A549 (cell line): ENCODE measurements around the gene PUM1. TPM values are rescaled to one million over a fixed set of nuclear protein-coding genes. Genes with fewer than 3 reads are reported as not detected.

Source experiments
- ATAC-seq, 2 experiments: fragments of 200-7000 bp in 1 of 2; fragments of >200 bp in 1 of 2; cut with Nextera tagmentation in 1 of 2; cut with Tn5 transposase in 1 of 2; 3 replicates each; pipeline versions ENCODE4 v1.8.0 to v1.9.1; 2018 to 2020; ENCODE audit warnings: mild to moderate bottlenecking in 1 of 2, moderate library complexity in 1 of 2
- CTCF ChIA-PET: fragments of 300-600 bp; sonication (Branson Sonifier 250); formaldehyde crosslinking; extraction: SDS; loops from one replicate; lab custom pipeline; 2021; ENCODE audit warnings: antibody characterized with exemption, inconsistent platforms; lab: Yijun Ruan, JAX
- POLR2A ChIA-PET: fragments of 350-600 bp; formaldehyde crosslinking; extraction: SDS; loops from one replicate; lab custom pipeline; 2021; ENCODE audit warnings: antibody characterized with exemption, inconsistent platforms; lab: Yijun Ruan, JAX
- DNase-seq, 2 experiments: peaks; one replicate each; pipeline versions ENCODE4 v3.0.0 to v3.0.0-alpha.2; 2011 to 2016; ENCODE audit warnings: low read depth in 1 of 2, low spot score in 1 of 2
- FAIRE-seq: peaks from 2 replicates; lab custom pipeline; 2011; peaks lifted over from hg19 to GRCh38; lab: Jason Lieb, UNC
- H3K27ac ChIP-seq, 2 experiments: fragments of >200 bp; sonication (Bioruptor Twin); formaldehyde crosslinking; 3 replicates each; pipeline ENCODE4 v1.5.1; 2016 to 2017
- H3K4me1 ChIP-seq: fragments of >200 bp; sonication (Bioruptor Twin); formaldehyde crosslinking; 3 replicates; pipeline ENCODE4 v1.6.1; 2016
- H3K4me2 ChIP-seq: fragments of >200 bp; sonication (Bioruptor Twin); formaldehyde crosslinking; 3 replicates; pipeline ENCODE4 v1.6.1; 2016
- H3K4me3 ChIP-seq: fragments of >200 bp; sonication (Bioruptor Twin); formaldehyde crosslinking; 3 replicates; pipeline ENCODE4 v1.5.1; 2016
- H3K9me3 ChIP-seq: fragments of >200 bp; sonication (Bioruptor Twin); formaldehyde crosslinking; 3 replicates; pipeline ENCODE4 v1.6.1; 2016
- CBX8 ChIP-seq: fragments of 200-600 bp; sonication (generic); IDR thresholded peaks from 2 replicates; pipeline ENCODE4 v1.6.1; 2016
- CHD2 ChIP-seq: fragments of 150-350 bp; IDR thresholded peaks from 2 replicates; pipeline ENCODE4 v1.6.1; 2014; ENCODE audit warnings: low read length; ENCODE audit not compliant: partially characterized antibody
- EP300 ChIP-seq, 2 experiments: fragments of >200 bp; sonication (Bioruptor Twin); formaldehyde crosslinking; IDR thresholded peaks; 2 replicates in 1 of 2; 3 replicates in 1 of 2; pipeline ENCODE4 v1.6.1; 2016 to 2017
- GATA3 ChIP-seq: IDR thresholded peaks from 2 replicates; pipeline ENCODE4 v1.6.1; 2012; ENCODE audit warnings: borderline replicate concordance
- HDAC2 ChIP-seq: fragments of 200-600 bp; sonication (generic); IDR thresholded peaks from 2 replicates; pipeline ENCODE4 v1.6.1; 2016
- JUN ChIP-seq, 2 experiments: fragments of >200 bp; sonication (Bioruptor Twin); formaldehyde crosslinking; IDR thresholded peaks; 2 replicates in 1 of 2; 3 replicates in 1 of 2; pipeline ENCODE4 v1.6.1; 2016 to 2017
- JUNB ChIP-seq: fragments of >200 bp; sonication (Bioruptor Twin); formaldehyde crosslinking; IDR thresholded peaks from 2 replicates; pipeline ENCODE4 v1.6.1; 2016
- KDM1A ChIP-seq: fragments of 200-600 bp; sonication (generic); IDR thresholded peaks from 2 replicates; pipeline ENCODE4 v1.6.1; 2016; ENCODE audit warnings: low read depth, mild to moderate bottlenecking
- KDM5A ChIP-seq: fragments of 200-600 bp; sonication (generic); IDR thresholded peaks from 2 replicates; pipeline ENCODE4 v1.6.1; 2016; ENCODE audit warnings: antibody characterized with exemption, mild to moderate bottlenecking
- MAFK ChIP-seq: fragments of 450-650 bp; IDR thresholded peaks from 2 replicates; pipeline ENCODE4 v1.6.1; 2014; ENCODE audit not compliant: partially characterized antibody
- MAZ ChIP-seq: fragments of 150-350 bp; IDR thresholded peaks from 2 replicates; pipeline ENCODE4 v1.6.1; 2014; ENCODE audit warnings: antibody characterized with exemption, low read depth, low read length, borderline replicate concordance
- POLR2A ChIP-seq: IDR thresholded peaks from 2 replicates; pipeline ENCODE4 v1.6.1; 2012; ENCODE audit warnings: mild to moderate bottlenecking, low read length
- RARB ChIP-seq: fragments of 250-450 bp; sonication (Bioruptor Pico); IDR thresholded peaks from 2 replicates; pipeline ENCODE4 v1.8.0; 2021; ENCODE audit warnings: mild to moderate bottlenecking, moderate library complexity
- RNF2 ChIP-seq: fragments of 200-600 bp; sonication (generic); IDR thresholded peaks from 2 replicates; pipeline ENCODE4 v1.6.1; 2016; ENCODE audit warnings: low read depth, mild to moderate bottlenecking, antibody characterized with exemption, moderate library complexity, borderline replicate concordance
- ZFP36 ChIP-seq: fragments of 450-650 bp; IDR thresholded peaks from 2 replicates; pipeline ENCODE4 v1.6.1; 2014; ENCODE audit warnings: borderline replicate concordance; ENCODE audit not compliant: partially characterized antibody
- ZNF302 ChIP-seq: fragments of 250-450 bp; sonication (Bioruptor Pico); IDR thresholded peaks from 2 replicates; pipeline ENCODE4 v1.9.0; 2021; ENCODE audit warnings: inconsistent platforms, mild to moderate bottlenecking, moderate library complexity
- WGBS: methylation state at CpG from one replicate; pipeline ENCODE4 v1.1.6; 2017; ENCODE audit errors: missing lambda C conversion rate; 5-methylcytosine and 5-hydroxymethylcytosine counted together
- polyA plus RNA-seq, 4 experiments: library from polyadenylated mRNA; depleted of rRNA in 3 of 4; stranded (reverse); fragments of >200 nt; fragmentation: RNase III in 1 of 4; extraction: RNeasy Plus Mini Kit Qiagen cat#74134 plus additional on column Dnase treatment in 1 of 4; gene quantifications; 2 replicates in 3 of 4; 3 replicates in 1 of 4; pipeline ENCODE4 v1.2.3, GENCODE V29; 2011 to 2017
- TF ChIP-seq, protein P1 (sequence below): fragments of >200 bp; sonication (Bioruptor Twin); formaldehyde crosslinking; IDR thresholded peaks from 3 replicates; pipeline ENCODE4 v1.5.1; 2016
- TF ChIP-seq, protein P2 (sequence below): IDR thresholded peaks from 2 replicates; pipeline ENCODE4 v1.6.1; 2012
- TF ChIP-seq, protein P3 (sequence below): fragments of 200-600 bp; sonication (generic); IDR thresholded peaks from 2 replicates; pipeline ENCODE4 v1.6.1; 2016; ENCODE audit warnings: antibody characterized with exemption, mild to moderate bottlenecking, moderate library complexity
- TF ChIP-seq, protein P4 (sequence below): IDR thresholded peaks from 2 replicates; pipeline ENCODE4 v1.6.1; 2012; ENCODE audit warnings: low read depth, borderline replicate concordance
- TF ChIP-seq, protein P5 (sequence below): IDR thresholded peaks from 2 replicates; pipeline ENCODE4 v1.6.1; 2012

Gene PUM1
- polyA plus RNA-seq, 2 of the 4 experiments (the other 2 are of a cell fraction) = 30.2 to 55.3 TPM

DNA sequence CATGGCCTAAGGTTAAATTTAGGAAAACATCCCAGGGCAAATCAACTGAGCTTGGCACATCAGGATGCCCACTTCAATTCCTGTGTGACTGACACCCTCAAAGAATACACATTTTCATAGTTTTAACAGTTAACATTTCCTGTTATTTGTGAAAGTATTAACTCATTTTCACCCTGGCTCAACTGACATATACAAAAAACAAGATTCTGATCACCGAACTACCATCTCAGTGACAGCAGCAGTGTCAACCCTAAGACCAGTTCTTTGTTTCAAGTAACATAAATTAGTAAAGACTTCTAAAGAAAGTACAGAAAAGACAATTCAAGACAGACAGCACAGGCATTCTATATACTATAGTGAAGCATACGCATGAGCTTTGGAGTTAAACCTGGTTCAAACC is 88.0 kb downstream of the PUM1 start:
- CTCF ChIA-PET = interaction anchor here (1.8 kb wide), 1 partner anchor 176 kb away, joined by 5 read pairs; no protein-coding TSS in a partner anchor
- H3K4me1 ChIP-seq = peaks cover 38% of the 10 kb centered on the region
- TF ChIP-seq RARB (CRISPR knock-in tag) (no peak), JUNB (no peak), KDM5A (no peak), MAFK (no peak)
- no peak overlapping the region for H3K27ac ChIP-seq
- no peak overlapping the region for H3K4me3 ChIP-seq
- DNase-seq (no peak), ATAC-seq (no peak), FAIRE-seq (no peak)
- POLR2A ChIA-PET = no interaction called here
- H3K9me3 ChIP-seq = no peaks in the 10 kb centered on the region
- 93% methylated on average over 2 of the region's 2 CpGs for WGBS
- H3K4me2 ChIP-seq = peak overlapping the region; percentile 24; the same call in 1 of the 3 replicates

DNA sequence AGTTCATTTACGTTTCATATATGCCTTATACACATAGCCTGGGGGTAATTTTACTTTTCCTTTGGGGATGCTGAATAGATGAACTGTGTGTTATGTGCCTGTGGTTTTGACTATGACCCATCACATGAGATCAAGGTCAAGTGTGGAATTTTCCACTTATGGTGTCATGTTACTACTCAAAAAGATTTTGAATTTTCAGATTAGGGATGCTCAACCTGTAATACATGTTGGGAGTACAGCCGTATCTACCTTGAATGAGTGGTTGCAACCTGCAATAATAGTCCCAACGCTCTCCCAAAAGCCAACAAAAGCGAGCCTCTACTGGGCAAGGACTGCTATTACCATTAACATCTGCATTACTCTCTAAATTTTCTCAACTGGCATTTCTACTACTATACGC is 88.4 kb downstream of the PUM1 start:
- no peaks in the 10 kb centered on the region for H3K9me3 ChIP-seq
- ATAC-seq (peak; percentile 50 to 72; a peak in 4 of 6 replicates), FAIRE-seq (no peak), DNase-seq (peak; percentile 4 to 9)
- no peak overlapping the region for H3K27ac ChIP-seq
- ChIA-PET POLR2A (no interaction called here), CTCF (no interaction called here)
- no peak for TF ChIP-seq KDM1A
- TF ChIP-seq ZFP36 = no peak
- no peak for TF ChIP-seq HDAC2
- no peak for TF ChIP-seq ZNF302 (CRISPR knock-in tag)
- no peak for TF ChIP-seq CHD2
- TF ChIP-seq EP300 (IDR thresholded peaks at IDR 0.05) = no peak
- TF ChIP-seq, protein P1, sequence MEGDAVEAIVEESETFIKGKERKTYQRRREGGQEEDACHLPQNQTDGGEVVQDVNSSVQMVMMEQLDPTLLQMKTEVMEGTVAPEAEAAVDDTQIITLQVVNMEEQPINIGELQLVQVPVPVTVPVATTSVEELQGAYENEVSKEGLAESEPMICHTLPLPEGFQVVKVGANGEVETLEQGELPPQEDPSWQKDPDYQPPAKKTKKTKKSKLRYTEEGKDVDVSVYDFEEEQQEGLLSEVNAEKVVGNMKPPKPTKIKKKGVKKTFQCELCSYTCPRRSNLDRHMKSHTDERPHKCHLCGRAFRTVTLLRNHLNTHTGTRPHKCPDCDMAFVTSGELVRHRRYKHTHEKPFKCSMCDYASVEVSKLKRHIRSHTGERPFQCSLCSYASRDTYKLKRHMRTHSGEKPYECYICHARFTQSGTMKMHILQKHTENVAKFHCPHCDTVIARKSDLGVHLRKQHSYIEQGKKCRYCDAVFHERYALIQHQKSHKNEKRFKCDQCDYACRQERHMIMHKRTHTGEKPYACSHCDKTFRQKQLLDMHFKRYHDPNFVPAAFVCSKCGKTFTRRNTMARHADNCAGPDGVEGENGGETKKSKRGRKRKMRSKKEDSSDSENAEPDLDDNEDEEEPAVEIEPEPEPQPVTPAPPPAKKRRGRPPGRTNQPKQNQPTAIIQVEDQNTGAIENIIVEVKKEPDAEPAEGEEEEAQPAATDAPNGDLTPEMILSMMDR = no peak
- TF ChIP-seq RNF2 = no peak
- no peak for TF ChIP-seq POLR2A
- TF ChIP-seq, protein P2, sequence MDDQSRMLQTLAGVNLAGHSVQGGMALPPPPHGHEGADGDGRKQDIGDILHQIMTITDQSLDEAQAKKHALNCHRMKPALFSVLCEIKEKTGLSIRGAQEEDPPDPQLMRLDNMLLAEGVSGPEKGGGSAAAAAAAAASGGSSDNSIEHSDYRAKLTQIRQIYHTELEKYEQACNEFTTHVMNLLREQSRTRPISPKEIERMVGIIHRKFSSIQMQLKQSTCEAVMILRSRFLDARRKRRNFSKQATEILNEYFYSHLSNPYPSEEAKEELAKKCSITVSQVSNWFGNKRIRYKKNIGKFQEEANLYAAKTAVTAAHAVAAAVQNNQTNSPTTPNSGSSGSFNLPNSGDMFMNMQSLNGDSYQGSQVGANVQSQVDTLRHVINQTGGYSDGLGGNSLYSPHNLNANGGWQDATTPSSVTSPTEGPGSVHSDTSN = no peak
- TF ChIP-seq, protein P3, sequence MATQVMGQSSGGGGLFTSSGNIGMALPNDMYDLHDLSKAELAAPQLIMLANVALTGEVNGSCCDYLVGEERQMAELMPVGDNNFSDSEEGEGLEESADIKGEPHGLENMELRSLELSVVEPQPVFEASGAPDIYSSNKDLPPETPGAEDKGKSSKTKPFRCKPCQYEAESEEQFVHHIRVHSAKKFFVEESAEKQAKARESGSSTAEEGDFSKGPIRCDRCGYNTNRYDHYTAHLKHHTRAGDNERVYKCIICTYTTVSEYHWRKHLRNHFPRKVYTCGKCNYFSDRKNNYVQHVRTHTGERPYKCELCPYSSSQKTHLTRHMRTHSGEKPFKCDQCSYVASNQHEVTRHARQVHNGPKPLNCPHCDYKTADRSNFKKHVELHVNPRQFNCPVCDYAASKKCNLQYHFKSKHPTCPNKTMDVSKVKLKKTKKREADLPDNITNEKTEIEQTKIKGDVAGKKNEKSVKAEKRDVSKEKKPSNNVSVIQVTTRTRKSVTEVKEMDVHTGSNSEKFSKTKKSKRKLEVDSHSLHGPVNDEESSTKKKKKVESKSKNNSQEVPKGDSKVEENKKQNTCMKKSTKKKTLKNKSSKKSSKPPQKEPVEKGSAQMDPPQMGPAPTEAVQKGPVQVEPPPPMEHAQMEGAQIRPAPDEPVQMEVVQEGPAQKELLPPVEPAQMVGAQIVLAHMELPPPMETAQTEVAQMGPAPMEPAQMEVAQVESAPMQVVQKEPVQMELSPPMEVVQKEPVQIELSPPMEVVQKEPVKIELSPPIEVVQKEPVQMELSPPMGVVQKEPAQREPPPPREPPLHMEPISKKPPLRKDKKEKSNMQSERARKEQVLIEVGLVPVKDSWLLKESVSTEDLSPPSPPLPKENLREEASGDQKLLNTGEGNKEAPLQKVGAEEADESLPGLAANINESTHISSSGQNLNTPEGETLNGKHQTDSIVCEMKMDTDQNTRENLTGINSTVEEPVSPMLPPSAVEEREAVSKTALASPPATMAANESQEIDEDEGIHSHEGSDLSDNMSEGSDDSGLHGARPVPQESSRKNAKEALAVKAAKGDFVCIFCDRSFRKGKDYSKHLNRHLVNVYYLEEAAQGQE = no peak
- TF ChIP-seq, protein P4, sequence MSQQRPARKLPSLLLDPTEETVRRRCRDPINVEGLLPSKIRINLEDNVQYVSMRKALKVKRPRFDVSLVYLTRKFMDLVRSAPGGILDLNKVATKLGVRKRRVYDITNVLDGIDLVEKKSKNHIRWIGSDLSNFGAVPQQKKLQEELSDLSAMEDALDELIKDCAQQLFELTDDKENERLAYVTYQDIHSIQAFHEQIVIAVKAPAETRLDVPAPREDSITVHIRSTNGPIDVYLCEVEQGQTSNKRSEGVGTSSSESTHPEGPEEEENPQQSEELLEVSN = no peak
- TF ChIP-seq GATA3 = no peak
- TF ChIP-seq CBX8 = no peak
- TF ChIP-seq, protein P5, sequence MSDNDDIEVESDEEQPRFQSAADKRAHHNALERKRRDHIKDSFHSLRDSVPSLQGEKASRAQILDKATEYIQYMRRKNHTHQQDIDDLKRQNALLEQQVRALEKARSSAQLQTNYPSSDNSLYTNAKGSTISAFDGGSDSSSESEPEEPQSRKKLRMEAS = no peak
- TF ChIP-seq MAZ = no peak
- TF ChIP-seq JUN (IDR thresholded peaks at IDR 0.05) = no peak
- WGBS = 75% methylated on average over 5 of the region's 5 CpGs
- H3K4me3 ChIP-seq = no peak overlapping the region
- peak overlapping the region; percentile 24 for H3K4me2 ChIP-seq
- peaks cover 36% of the 10 kb centered on the region for H3K4me1 ChIP-seq
